OCI-LY1 (cell line): ENCODE measurements around the gene SAMD14.

Experiments used
- H2AFZ ChIP-seq: fragments of 200-600 bp; sonication (generic), shearing (Covaris generic); 2 replicates; pipeline ENCODE4 v1.6.0; 2014; ENCODE audit warnings: antibody characterized with exemption, mild to moderate bottlenecking, low read length
- H3F3A ChIP-seq: fragments of 200-600 bp; sonication (generic), shearing (Covaris generic); 2 replicates; pipeline ENCODE4 v1.6.0; 2014; ENCODE audit warnings: mild to moderate bottlenecking, antibody characterized with exemption, low read length, moderate library complexity; ENCODE audit not compliant: insufficient read depth
- H3K27ac ChIP-seq: fragments of 200-600 bp; sonication (generic); 2 replicates; pipeline ENCODE4 v1.5.1; 2014; ENCODE audit warnings: low read length, mixed run types, mild to moderate bottlenecking, low read depth; ENCODE audit not compliant: poor library complexity, severe bottlenecking
- H3K27me3 ChIP-seq: fragments of 200-600 bp; sonication (generic); 2 replicates; pipeline ENCODE4 v1.6.0; 2014; ENCODE audit warnings: antibody characterized with exemption, mild to moderate bottlenecking, low read length, moderate library complexity; ENCODE audit not compliant: insufficient read depth
- H3K36me3 ChIP-seq: fragments of 200-600 bp; sonication (generic); 2 replicates; pipeline ENCODE4 v1.6.1; 2014; ENCODE audit warnings: mild to moderate bottlenecking, antibody characterized with exemption, low read length, moderate library complexity, mixed read lengths; ENCODE audit not compliant: insufficient read depth
- H3K4me1 ChIP-seq: fragments of 200-600 bp; sonication (generic); 2 replicates; pipeline ENCODE4 v1.5.1; 2014; ENCODE audit warnings: mild to moderate bottlenecking, low read length, moderate library complexity; ENCODE audit not compliant: insufficient read depth, severe bottlenecking
- H3K4me2 ChIP-seq: fragments of 200-600 bp; sonication (generic), shearing (Covaris generic); 2 replicates; pipeline ENCODE4 v1.6.1; 2014; ENCODE audit warnings: low read length
- H3K4me3 ChIP-seq: fragments of 200-600 bp; sonication (generic); 2 replicates; pipeline ENCODE4 v1.5.1; 2014; ENCODE audit warnings: low read length, low read depth, mild to moderate bottlenecking, mixed read lengths; ENCODE audit not compliant: poor library complexity, severe bottlenecking
- H3K79me2 ChIP-seq: fragments of 200-600 bp; shearing (Covaris generic); 2 replicates; pipeline ENCODE4 v1.6.1; 2016; ENCODE audit warnings: mixed run types, low read length, mixed read lengths; ENCODE audit not compliant: insufficient read depth
- H3K9ac ChIP-seq: fragments of 200-600 bp; sonication (generic), shearing (Covaris generic); 2 replicates; pipeline ENCODE4 v1.6.1; 2014; ENCODE audit warnings: mild to moderate bottlenecking, low read length, mixed read lengths
- H3K9me2 ChIP-seq: fragments of 200-600 bp; sonication (generic), shearing (Covaris generic); 2 replicates; pipeline ENCODE4 v1.6.1; 2014; ENCODE audit warnings: low read depth, mild to moderate bottlenecking, low read length, mixed read lengths
- H3K9me3 ChIP-seq: fragments of 200-600 bp; shearing (Covaris generic); 2 replicates; pipeline ENCODE4 v1.6.1; 2014; ENCODE audit warnings: low read length, mixed read lengths
- H4K20me1 ChIP-seq: fragments of 200-600 bp; sonication (generic), shearing (Covaris generic); 2 replicates; pipeline ENCODE4 v1.6.0; 2016; ENCODE audit warnings: mild to moderate bottlenecking, low read length; ENCODE audit not compliant: insufficient read depth
- CTCF ChIP-seq: fragments of 200-600 bp; sonication (generic), shearing (Covaris generic); IDR thresholded peaks from 2 replicates; pipeline ENCODE4 v1.5.1; 2017; ENCODE audit warnings: mild to moderate bottlenecking, antibody characterized with exemption, low read length, moderate library complexity, mixed read lengths
- EZH2 ChIP-seq: fragments of 200-600 bp; sonication (generic), shearing (Covaris generic); IDR thresholded peaks from 2 replicates; pipeline ENCODE4 v1.8.0; 2017; ENCODE audit warnings: borderline replicate concordance, mixed run types, mild to moderate bottlenecking, antibody characterized with exemption, low read length, moderate library complexity, mixed read lengths

Gene SAMD14

GRCh38 chr17:50176559-50177357 lies 46.8 kb upstream of the SAMD14 start:
- Histone ChIP-seq H3K27me3 (no peaks in the 10 kb centered on the region; the same call in 1 of the 2 replicates), H3K9ac (no peak overlapping the region), H3K9me2 (no peaks in the 10 kb centered on the region), H2AFZ (no peak overlapping the region), H3K9me3 (no peaks in the 10 kb centered on the region), H3K27ac (no peak overlapping the region), H3K4me1 (peaks cover 7% of the 10 kb centered on the region), H4K20me1 (no peaks in the 10 kb centered on the region), H3K79me2 (no peaks in the 10 kb centered on the region), H3K4me2 (no peak overlapping the region), H3K4me3 (no peak overlapping the region), H3K36me3 (no peaks in the 10 kb centered on the region), H3F3A (no peaks in the 10 kb centered on the region)
- no peak for TF ChIP-seq EZH2
- TF ChIP-seq CTCF = no peak

DNA sequence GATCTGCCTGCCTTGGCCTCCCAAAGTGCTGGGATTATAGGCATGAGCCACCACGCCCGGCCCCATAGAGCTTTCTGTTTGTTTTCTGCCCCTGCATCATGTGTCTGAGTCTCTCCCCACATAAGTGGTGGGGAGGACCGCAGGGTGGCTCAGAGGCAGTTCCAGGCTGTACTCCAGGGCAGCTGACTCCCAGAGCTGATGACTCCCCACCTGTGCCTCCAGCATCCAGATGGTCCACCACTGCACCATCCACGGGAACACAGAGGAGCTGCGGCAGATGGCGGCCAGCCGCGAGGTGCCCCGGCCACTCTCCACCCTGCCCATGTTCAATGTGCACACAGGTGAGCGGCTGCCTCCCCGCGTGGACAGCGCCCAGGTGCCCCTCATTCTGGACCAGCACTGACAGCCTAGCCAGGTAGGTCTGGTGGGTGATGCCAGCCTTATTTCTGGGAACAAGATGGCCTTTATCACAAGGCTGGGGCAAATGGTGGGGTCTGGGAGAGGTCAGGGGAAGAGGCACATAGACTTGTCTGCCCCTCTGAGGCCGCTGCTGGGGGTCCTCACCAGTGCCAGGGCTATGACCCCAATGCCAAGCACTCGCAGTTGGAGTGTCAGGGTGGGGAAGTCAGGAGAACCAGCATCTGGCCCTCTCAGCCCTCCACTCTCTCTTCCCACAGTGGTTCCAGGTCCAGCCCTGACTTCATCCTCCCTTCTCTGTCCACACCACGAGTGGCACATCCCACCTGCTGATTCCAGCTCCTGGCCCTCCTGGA lies 45.3 kb upstream of the SAMD14 start:
- no peaks in the 10 kb centered on the region for H3K9me2 ChIP-seq
- no peaks in the 10 kb centered on the region for H3F3A ChIP-seq
- no peaks in the 10 kb centered on the region for H3K79me2 ChIP-seq
- H3K4me2 ChIP-seq = no peak overlapping the region
- H3K9ac ChIP-seq = no peak overlapping the region
- H3K27ac ChIP-seq = no peak overlapping the region
- TF ChIP-seq CTCF = no peak
- no peak for TF ChIP-seq EZH2
- no peak overlapping the region for H2AFZ ChIP-seq
- no peaks in the 10 kb centered on the region for H3K36me3 ChIP-seq
- no peaks in the 10 kb centered on the region for H4K20me1 ChIP-seq
- no peak overlapping the region for H3K4me3 ChIP-seq
- no peaks in the 10 kb centered on the region; the same call in 1 of the 2 replicates for H3K27me3 ChIP-seq
- H3K4me1 ChIP-seq = peaks cover 7% of the 10 kb centered on the region
- H3K9me3 ChIP-seq = no peaks in the 10 kb centered on the region

DNA sequence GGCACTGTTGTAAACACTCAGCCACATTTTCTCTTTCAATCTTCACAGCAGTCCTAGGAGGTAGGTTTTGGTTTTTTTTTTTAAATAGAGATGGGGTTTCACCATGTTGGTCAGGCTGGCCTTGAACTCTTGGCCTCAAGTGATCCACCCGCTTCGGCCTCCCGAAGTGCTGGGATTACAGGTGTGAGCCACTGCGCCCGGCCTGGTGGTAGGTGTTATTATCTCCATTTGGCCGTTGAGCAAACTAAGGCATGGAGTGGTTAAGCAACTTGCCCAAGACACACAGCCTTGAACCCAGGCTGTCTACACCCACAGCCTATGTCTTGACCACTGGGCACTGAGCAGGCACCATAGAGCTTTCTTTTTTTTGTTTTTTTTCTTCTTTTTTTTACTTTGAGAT lies 44.5 kb upstream of the SAMD14 start:
- no peaks in the 10 kb centered on the region for H3K9me3 ChIP-seq

More for the DNA sequence above, 44.5 kb upstream of the SAMD14 start:
- Histone ChIP-seq H3K27me3 (no peaks in the 10 kb centered on the region; the same call in 1 of the 2 replicates), H3K4me1 (peaks cover 7% of the 10 kb centered on the region), H3K4me3 (no peak overlapping the region), H3K4me2 (no peak overlapping the region), H3K27ac (no peak overlapping the region), H2AFZ (no peak overlapping the region), H3K36me3 (no peaks in the 10 kb centered on the region), H3K79me2 (no peaks in the 10 kb centered on the region), H3F3A (no peaks in the 10 kb centered on the region), H3K9me2 (no peaks in the 10 kb centered on the region), H4K20me1 (no peaks in the 10 kb centered on the region), H3K9ac (no peak overlapping the region)
- TF ChIP-seq EZH2 (no peak), CTCF (no peak)
